GM10847 (cell line): ENCODE measurements around the gene CD4.

Experiments used
- POLR2A ChIP-seq: IDR thresholded peaks from 2 replicates; pipeline ENCODE4 v1.6.1; 2011; ENCODE audit not compliant: insufficient read length; ENCODE audit errors: extremely low read depth

Gene CD4

GRCh38 chr12:6771509-6772330, 17.6 kb upstream of the CD4 start:
- TF ChIP-seq POLR2A, result no peak

- no peak for TF ChIP-seq POLR2A
Observed at GRCh38 chr12:6772331-6772695, 17.0 kb upstream of the CD4 start, which contains the start of gene LAG3. LAG3 (plus strand) TSS chr12:6772520; CDS start chr12:6772853, 333 bp downstream.

- TF ChIP-seq POLR2A, result no peak
Observed at GRCh38 chr12:6772726-6773589, 16.4 kb upstream of the CD4 start.

GRCh38 chr12:6773590-6774351, 15.6 kb upstream of the CD4 start:
- TF ChIP-seq POLR2A, result no peak

- no peak for TF ChIP-seq POLR2A
Observed at GRCh38 chr12:6774499-6775062, 14.7 kb upstream of the CD4 start.

GRCh38 chr12:6775185-6776174, 13.8 kb upstream of the CD4 start:
- no peak for TF ChIP-seq POLR2A

GRCh38 chr12:6777386-6777785, 11.9 kb upstream of the CD4 start:
- TF ChIP-seq POLR2A, result no peak

GRCh38 chr12:6778217-6778573, 11.1 kb upstream of the CD4 start:
- no peak for TF ChIP-seq POLR2A

GRCh38 chr12:6778574-6779550, 10.5 kb upstream of the CD4 start:
- no peak for TF ChIP-seq POLR2A

- no peak for TF ChIP-seq POLR2A
Observed at GRCh38 chr12:6779708-6780432, 9.5 kb upstream of the CD4 start.

- TF ChIP-seq POLR2A, result no peak
Observed at GRCh38 chr12:6780573-6780972, 8.8 kb upstream of the CD4 start.

- no peak for TF ChIP-seq POLR2A
Observed at GRCh38 chr12:6782119-6782518, 7.2 kb upstream of the CD4 start.
